Body of pancreas (tissue), 4 donors: ENCODE data around the gene LENG1. TPM values are rescaled to one million over a fixed set of nuclear protein-coding genes. Genes with fewer than 3 reads are reported as not detected.
"Not testable (repeated sequence)": the region's sequence is repeated elsewhere in the genome, so short reads cannot be mapped to it uniquely, and the experiment has no call there.

Experiments
- ATAC-seq: fragments of 150-250 bp; one replicate; pipeline ENCODE4 v1.9.1; 2016
- DNase-seq, 4 donors: peaks; one replicate each; pipeline ENCODE4 v3.0.0-alpha.2; 2019
- H3K27ac ChIP-seq, 4 donors: fragments of 200-600 bp; sonication (generic); 1 replicate in 3 of 4; 2 replicates in 1 of 4; pipeline versions ENCODE4 v1.5.1 to v1.6.1; 2016 to 2019; ENCODE audit warnings: mild to moderate bottlenecking in 1 of 4, mixed read lengths in 1 of 4, moderate library complexity in 1 of 4
- H3K27me3 ChIP-seq, 2 donors: fragments of 200-600 bp; sonication (generic); one replicate each; pipeline ENCODE4 v1.6.0; 2016; ENCODE audit warnings: mild to moderate bottlenecking in 1 of 2
- H3K36me3 ChIP-seq, 2 donors: fragments of 200-600 bp; sonication (generic); replicated peaks in 1 of 2; 2 replicates each; pipeline ENCODE4 v1.5.1; 2016; ENCODE audit warnings: low read depth in 2 of 2; ENCODE audit not compliant: insufficient read depth in 1 of 2
- H3K4me1 ChIP-seq: fragments of 200-600 bp; sonication (generic); one replicate; pipeline ENCODE4 v1.6.0; 2016
- H3K4me3 ChIP-seq, 2 donors: fragments of 200-600 bp; sonication (generic); 1 replicate in 1 of 2; 2 replicates in 1 of 2; pipeline ENCODE4 v1.5.1; 2016 to 2019
- H3K9me3 ChIP-seq, 3 donors: fragments of 200-600 bp; sonication (generic); 1 replicate in 2 of 3; 2 replicates in 1 of 3; pipeline ENCODE4 v1.5.1; 2016
- POLR2A ChIP-seq, 3 donors: fragments of 450-650 bp; IDR thresholded peaks; one replicate each; pipeline ENCODE4 v1.6.1; 2016; ENCODE audit warnings: antibody characterized with exemption in 3 of 3, mild to moderate bottlenecking in 2 of 3
- WGBS, 2 donors: methylation state at CpG; one replicate each; pipeline ENCODE4 v1.1.5; 2017; 5-methylcytosine and 5-hydroxymethylcytosine counted together
- intact Hi-C: fragments of 100-400 bp; cut with DNase I; formaldehyde crosslinking; loops from one replicate; pipeline ENCODE4 v1.15.1; 2023
- total RNA-seq, 2 donors: library from RNA; depleted of rRNA; stranded (reverse); fragments of >200 nt; gene quantifications; one replicate each; pipeline ENCODE4 v1.1.0, GENCODE V29; 2016
- TF ChIP-seq, protein P1 (sequence below), 7 experiments: fragments of 450-650 bp in 4 of 7; fragments of 200-600 bp in 3 of 7; sonication (generic) in 3 of 7; IDR thresholded peaks; one replicate each; pipeline ENCODE4 v1.5.1; 2016 to 2019; ENCODE audit warnings: antibody characterized with exemption in 7 of 7

LENG1 gene
- 1 to 10 TPM; 4.0 to 9.6 TPM for total RNA-seq

- peak within 1 kb of the TSS; percentile 86 to 96 (median 93) for H3K27ac ChIP-seq
- DNase-seq (peak; percentile 100), ATAC-seq (peak; percentile 93)
- TF ChIP-seq POLR2A (IDR thresholded peaks at IDR 0.05): peak; percentile 54 to 82 (median 79)
- TF ChIP-seq, protein P1, sequence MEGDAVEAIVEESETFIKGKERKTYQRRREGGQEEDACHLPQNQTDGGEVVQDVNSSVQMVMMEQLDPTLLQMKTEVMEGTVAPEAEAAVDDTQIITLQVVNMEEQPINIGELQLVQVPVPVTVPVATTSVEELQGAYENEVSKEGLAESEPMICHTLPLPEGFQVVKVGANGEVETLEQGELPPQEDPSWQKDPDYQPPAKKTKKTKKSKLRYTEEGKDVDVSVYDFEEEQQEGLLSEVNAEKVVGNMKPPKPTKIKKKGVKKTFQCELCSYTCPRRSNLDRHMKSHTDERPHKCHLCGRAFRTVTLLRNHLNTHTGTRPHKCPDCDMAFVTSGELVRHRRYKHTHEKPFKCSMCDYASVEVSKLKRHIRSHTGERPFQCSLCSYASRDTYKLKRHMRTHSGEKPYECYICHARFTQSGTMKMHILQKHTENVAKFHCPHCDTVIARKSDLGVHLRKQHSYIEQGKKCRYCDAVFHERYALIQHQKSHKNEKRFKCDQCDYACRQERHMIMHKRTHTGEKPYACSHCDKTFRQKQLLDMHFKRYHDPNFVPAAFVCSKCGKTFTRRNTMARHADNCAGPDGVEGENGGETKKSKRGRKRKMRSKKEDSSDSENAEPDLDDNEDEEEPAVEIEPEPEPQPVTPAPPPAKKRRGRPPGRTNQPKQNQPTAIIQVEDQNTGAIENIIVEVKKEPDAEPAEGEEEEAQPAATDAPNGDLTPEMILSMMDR (IDR thresholded peaks at IDR 0.05): peak in 5 of 7 experiments; percentile 7 to 54 (median 41)
- peaks cover 46% of the 10 kb centered on the region for H3K4me1 ChIP-seq
- peak within 1 kb of the TSS; percentile 30 to 59 for H3K4me3 ChIP-seq
- intact Hi-C loops: no loop called here
- no peaks in the 10 kb centered on the region for H3K27me3 ChIP-seq
- WGBS, 2 donors: 0% methylated on average over 70 to 72 of the region's 72 CpGs
- H3K9me3 ChIP-seq: no peaks in the 10 kb centered on the region
- H3K36me3 ChIP-seq: peaks cover 5 to 11% of the 10 kb centered on the region in 2 donors
Observed at GRCh38 chr19:54159352-54160181, at the start of gene LENG1. TSS of gene LENG1 (minus strand) at chr19:54159721. CDS start at chr19:54159695, 26 bp downstream.

DNA sequence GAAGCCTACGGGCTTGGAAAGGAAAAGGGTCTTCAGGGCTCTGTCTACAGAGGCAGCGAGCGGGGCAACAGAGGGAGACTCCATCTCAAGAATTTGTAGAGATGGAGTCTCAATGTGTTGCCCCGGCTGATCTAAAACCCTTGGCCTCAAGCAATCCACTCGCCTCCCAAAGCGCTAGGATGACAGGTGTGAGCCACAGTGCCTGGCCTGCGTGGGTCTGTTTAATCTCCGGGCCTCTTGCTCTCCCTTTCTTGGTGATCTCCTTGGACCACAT lies 49.2 kb upstream of the LENG1 start:
- no peak overlapping the region for H3K4me3 ChIP-seq

GRCh38 chr19:54207983-54208783 lies 48.7 kb upstream of the LENG1 start:
- Histone ChIP-seq H3K27me3 (no peaks in the 10 kb centered on the region), H3K36me3 (peaks cover 5 to 23% of the 10 kb centered on the region in 2 donors), H3K27ac (peak overlapping the region; percentile 94 to 97 (median 96)), H3K4me1 (peaks cover 83% of the 10 kb centered on the region), H3K9me3 (no peaks in the 10 kb centered on the region), H3K4me3 (no peak overlapping the region)
- DNase-seq: peak; percentile 69 to 94 (median 79)
- ATAC-seq: peak; percentile 46
- intact Hi-C loops: no loop called here
- TF ChIP-seq, protein P1 (IDR thresholded peaks at IDR 0.05): no peak
- TF ChIP-seq POLR2A (IDR thresholded peaks at IDR 0.05): peak; percentile 6 to 61 (median 47)
- WGBS, 2 donors: 60 to 72% methylated on average over 12 to 17 of the region's 18 CpGs

More for the DNA sequence above, 49.2 kb upstream of the LENG1 start:
- intact Hi-C loops: no loop called here
- WGBS, 2 donors: 71 to 77% methylated on average over 8 of the region's 8 CpGs
- no peaks in the 10 kb centered on the region for H3K27me3 ChIP-seq
- TF ChIP-seq, protein P1 (IDR thresholded peaks at IDR 0.05): no peak
- ATAC-seq: no peak
- peaks cover 78% of the 10 kb centered on the region for H3K4me1 ChIP-seq
- no peaks in the 10 kb centered on the region for H3K9me3 ChIP-seq
- H3K36me3 ChIP-seq: peaks cover 5 to 23% of the 10 kb centered on the region in 2 donors
- peak overlapping the region; percentile 94 to 97 (median 96) for H3K27ac ChIP-seq
- peak in 1 of 4 donors; percentile 36 for DNase-seq

DNA sequence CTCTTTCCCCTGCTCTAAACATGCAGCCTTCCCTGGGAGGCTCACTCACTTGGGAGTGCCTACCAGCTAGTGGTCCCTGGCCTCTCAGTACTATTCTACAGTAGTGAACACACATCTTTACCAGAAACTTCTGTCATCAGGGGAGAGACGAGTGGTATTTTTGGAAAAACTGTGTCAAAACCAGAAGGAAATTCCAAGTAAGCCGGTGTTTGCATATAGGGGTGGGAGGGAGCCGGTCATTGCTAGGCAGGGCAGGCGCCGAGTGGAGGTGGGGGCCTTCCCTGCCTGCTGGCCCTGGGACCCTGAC lies 48.1 kb upstream of the LENG1 start:
- 70 to 73% methylated on average over 5 of the region's 5 CpGs for WGBS, 2 donors
- ATAC-seq (no peak), DNase-seq (no peak)
- Histone ChIP-seq H3K36me3 (peaks cover 5 to 24% of the 10 kb centered on the region in 2 donors), H3K9me3 (no peaks in the 10 kb centered on the region), H3K27ac (peak overlapping the region; percentile 94 to 97 (median 96)), H3K27me3 (no peaks in the 10 kb centered on the region), H3K4me1 (peaks cover 89% of the 10 kb centered on the region), H3K4me3 (no peak overlapping the region)
- TF ChIP-seq, protein P1 (IDR thresholded peaks at IDR 0.05): no peak
- no peak for TF ChIP-seq POLR2A (IDR thresholded peaks at IDR 0.05)
- intact Hi-C loops: no loop called here

- H3K4me3 ChIP-seq, H3K9me3 ChIP-seq, DNase-seq, intact Hi-C loops, H3K27me3 ChIP-seq, ATAC-seq: not testable (repeated sequence)
- Histone ChIP-seq H3K27ac (peak overlapping the region; percentile 94 to 97 (median 96)), H3K4me1 (peaks cover 93% of the 10 kb centered on the region), H3K36me3 (peaks cover 5 to 28% of the 10 kb centered on the region in 2 donors)
- 75 to 84% methylated on average over 23 of the region's 23 CpGs for WGBS, 2 donors
Observed at GRCh38 chr19:54207193-54207592, 47.7 kb upstream of the LENG1 start.
